Articular chondrocyte of knee joint (primary cell): ENCODE results near the gene RNF20. TPM values are rescaled to one million over a fixed set of nuclear protein-coding genes. Genes with fewer than 3 reads are reported as not detected.

Source experiments
- small RNA-seq: library from RNA; depleted of rRNA; stranded (forward); fragments of <200 nt; gene quantifications from one replicate; pipeline ENCODE3, GENCODE V24; 2012
- total RNA-seq: library from RNA; depleted of rRNA; stranded (reverse); fragments of >200 nt; gene quantifications from 2 replicates; pipeline ENCODE4 v1.2.3, GENCODE V29; 2012

RNF20 gene, protein sequence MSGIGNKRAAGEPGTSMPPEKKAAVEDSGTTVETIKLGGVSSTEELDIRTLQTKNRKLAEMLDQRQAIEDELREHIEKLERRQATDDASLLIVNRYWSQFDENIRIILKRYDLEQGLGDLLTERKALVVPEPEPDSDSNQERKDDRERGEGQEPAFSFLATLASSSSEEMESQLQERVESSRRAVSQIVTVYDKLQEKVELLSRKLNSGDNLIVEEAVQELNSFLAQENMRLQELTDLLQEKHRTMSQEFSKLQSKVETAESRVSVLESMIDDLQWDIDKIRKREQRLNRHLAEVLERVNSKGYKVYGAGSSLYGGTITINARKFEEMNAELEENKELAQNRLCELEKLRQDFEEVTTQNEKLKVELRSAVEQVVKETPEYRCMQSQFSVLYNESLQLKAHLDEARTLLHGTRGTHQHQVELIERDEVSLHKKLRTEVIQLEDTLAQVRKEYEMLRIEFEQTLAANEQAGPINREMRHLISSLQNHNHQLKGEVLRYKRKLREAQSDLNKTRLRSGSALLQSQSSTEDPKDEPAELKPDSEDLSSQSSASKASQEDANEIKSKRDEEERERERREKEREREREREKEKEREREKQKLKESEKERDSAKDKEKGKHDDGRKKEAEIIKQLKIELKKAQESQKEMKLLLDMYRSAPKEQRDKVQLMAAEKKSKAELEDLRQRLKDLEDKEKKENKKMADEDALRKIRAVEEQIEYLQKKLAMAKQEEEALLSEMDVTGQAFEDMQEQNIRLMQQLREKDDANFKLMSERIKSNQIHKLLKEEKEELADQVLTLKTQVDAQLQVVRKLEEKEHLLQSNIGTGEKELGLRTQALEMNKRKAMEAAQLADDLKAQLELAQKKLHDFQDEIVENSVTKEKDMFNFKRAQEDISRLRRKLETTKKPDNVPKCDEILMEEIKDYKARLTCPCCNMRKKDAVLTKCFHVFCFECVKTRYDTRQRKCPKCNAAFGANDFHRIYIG
- 24.6 and 37.0 TPM in 2 replicates for total RNA-seq

DNA sequence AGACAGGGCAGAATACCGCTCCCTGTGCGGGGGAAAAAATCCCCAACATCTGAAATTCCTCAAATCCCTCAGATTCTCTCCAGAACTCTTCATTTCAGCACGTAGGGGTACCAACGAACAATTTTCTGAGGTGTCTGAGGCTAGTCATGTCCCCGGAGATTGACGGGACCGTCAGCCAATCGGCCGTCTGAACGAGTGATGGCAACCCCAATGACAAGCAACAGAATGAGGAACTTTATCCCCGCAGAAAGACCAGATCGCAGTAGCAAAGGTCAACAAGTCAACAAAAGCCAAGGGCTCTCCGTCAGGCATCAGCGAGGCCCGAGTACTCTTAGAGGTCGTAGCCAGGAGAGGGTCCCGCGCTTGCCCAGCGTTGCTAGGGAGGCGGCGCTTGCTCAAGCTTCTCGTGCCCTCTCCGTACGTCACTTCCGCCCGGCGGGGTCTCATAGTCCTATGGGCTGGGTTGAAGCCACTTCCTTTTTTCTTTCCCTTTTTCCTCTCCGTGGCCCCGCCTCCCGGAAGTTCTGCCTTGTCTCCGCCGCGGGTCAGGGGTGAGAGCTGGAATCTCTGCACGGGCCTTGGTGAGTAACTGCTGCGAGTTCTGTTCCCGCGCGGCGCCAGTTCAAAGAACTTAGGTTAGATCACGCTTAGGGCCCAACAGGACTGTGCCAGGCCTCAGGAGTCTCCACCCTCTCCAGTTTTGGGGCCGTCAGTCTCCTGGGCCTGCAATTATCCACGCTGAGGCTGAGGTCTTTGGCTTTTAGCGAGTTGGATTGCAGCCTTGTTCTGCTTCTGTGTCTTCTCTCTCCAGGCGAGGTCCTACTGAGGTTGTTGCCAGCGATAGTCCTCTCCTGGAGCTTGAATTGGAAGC lies at the start of gene RNF20:
Gene RNF20, plus strand, starts transcription at position 520 of the 871 bp plus-strand sequence. CDS start 1,571 bp downstream, outside the sequence.

DNA sequence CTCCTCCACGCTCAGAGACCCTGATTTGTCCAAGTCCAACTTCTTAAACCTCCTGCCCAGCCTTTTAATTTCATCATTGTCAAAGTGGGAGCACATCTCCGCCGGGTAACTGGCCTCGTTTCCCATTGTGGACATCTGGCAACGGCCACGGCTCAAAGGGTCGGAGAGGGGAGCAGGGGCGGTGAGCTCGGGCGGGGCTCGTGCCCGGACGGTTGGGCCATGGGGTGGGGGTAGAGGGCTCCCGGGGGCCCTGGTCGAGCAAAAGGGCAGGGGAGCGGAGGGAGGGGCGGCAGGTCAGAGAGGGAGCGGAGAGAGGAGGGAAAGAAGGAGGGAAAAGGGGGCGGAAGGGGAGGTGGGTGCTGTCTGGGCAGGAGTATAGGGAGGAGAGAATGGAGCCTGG lies 61.1 kb downstream of the RNF20 start, which contains the start of gene PPP3R2:
Gene PPP3R2, minus strand, starts transcription at position 174 of the 400 bp plus-strand sequence. Its CDS starts 48 bp downstream, at position 126.

Small RNAs within 50 kb of the gene (small RNA-seq; reads per million reads assigned to genes)
- gene AL353621.1, result not detected

Other genes starting within 250 kb of the RNF20 start
- gene BAAT, start 148.8 kb upstream of the RNF20 start, total RNA-seq, result not detected in 2 replicates
- 12.3 and 12.5 TPM in 2 replicates for gene MRPL50, start 135.2 kb upstream of the RNF20 start, total RNA-seq
- gene ZNF189, start 135.0 kb upstream of the RNF20 start, total RNA-seq, result 24.7 and 35.8 TPM in 2 replicates
- gene ALDOB, start 98.1 kb upstream of the RNF20 start, total RNA-seq, result not detected in 2 replicates
- not detected in 2 replicates for gene PPP3R2, start 61.1 kb downstream of the RNF20 start, total RNA-seq
- under 0.01 TPM in 2 replicates for gene GRIN3A, start 204.8 kb downstream of the RNF20 start, total RNA-seq